Measurements from ENCODE around the gene C16orf86.

C16orf86 gene

DNA sequence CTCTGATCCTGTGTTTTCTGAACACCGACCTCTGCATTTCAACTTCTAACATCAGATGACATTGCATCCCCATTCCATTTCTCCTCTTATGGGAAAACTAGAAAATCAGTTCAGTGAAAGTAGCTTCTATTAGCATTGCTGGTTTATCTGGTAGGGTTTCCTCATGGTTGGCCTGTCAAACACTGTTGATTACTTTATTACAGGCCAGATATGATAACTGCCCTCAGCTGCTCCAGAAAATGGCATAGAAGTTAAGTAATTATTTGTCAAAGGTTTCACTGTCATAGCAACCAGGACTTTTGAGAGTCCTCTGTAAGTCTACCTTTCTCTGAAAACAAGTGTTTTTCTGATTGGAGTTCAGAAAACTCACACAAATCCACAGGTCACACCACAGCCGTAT is 49.5 kb downstream of the C16orf86 start:
- Histone ChIP-seq H3K79me2 (ENCODE audit: control insufficient read depth, low read length) (peaks cover 61% of the 10 kb centered on the region), H3K4me3 (ENCODE audit: low read length) (no peak overlapping the region), H4K20me1 (ENCODE audit: control insufficient read depth, insufficient read depth, low read depth, low read length) (0 out of 2 replicates have a peak, but pooled peaks cover 2% of the 10 kb centered on the region), H3K36me3 (ENCODE audit: control insufficient read depth, low read length) (no peaks in the 10 kb centered on the region), H3K27ac (ENCODE audit: low read depth, low read length) (no peak overlapping the region), H3K4me1 (ENCODE audit: control insufficient read depth, low read length) (peaks cover 27% of the 10 kb centered on the region), H3K9me2 (replicated peaks; ENCODE audit: control insufficient read depth, low read length) (no peaks in the 10 kb centered on the region), H3K9me3 (ENCODE audit: control insufficient read depth, insufficient read depth, low read length) (no peaks in the 10 kb centered on the region), H3K27me3 (ENCODE audit: control insufficient read depth, low read length) (no peaks in the 10 kb centered on the region), H3K4me2 (ENCODE audit: low read length) (no peak overlapping the region), H3F3A (ENCODE audit: control insufficient read depth, insufficient read depth) (no peaks in the 10 kb centered on the region)
- no peak for TF ChIP-seq EZH2phosphoT487 (IDR thresholded peaks at IDR 0.05; ENCODE audit: borderline replicate concordance, low read length)
- TF ChIP-seq, protein P1, sequence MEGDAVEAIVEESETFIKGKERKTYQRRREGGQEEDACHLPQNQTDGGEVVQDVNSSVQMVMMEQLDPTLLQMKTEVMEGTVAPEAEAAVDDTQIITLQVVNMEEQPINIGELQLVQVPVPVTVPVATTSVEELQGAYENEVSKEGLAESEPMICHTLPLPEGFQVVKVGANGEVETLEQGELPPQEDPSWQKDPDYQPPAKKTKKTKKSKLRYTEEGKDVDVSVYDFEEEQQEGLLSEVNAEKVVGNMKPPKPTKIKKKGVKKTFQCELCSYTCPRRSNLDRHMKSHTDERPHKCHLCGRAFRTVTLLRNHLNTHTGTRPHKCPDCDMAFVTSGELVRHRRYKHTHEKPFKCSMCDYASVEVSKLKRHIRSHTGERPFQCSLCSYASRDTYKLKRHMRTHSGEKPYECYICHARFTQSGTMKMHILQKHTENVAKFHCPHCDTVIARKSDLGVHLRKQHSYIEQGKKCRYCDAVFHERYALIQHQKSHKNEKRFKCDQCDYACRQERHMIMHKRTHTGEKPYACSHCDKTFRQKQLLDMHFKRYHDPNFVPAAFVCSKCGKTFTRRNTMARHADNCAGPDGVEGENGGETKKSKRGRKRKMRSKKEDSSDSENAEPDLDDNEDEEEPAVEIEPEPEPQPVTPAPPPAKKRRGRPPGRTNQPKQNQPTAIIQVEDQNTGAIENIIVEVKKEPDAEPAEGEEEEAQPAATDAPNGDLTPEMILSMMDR (IDR thresholded peaks at IDR 0.05; ENCODE audit: low read depth, low read length, poor library complexity, severe bottlenecking): no peak

Data from DOHH2 (cell line).